K562 (cell line): ENCODE measurements around the gene NENF. TPM values are rescaled to one million over a fixed set of nuclear protein-coding genes. Genes with fewer than 3 reads are reported as not detected.

ENCODE experiments used
- ATAC-seq: fragments of 200-7000 bp; cut with Tn5 transposase; 3 replicates; pipeline ENCODE4 v1.9.1; 2020; ENCODE audit warnings: moderate library complexity
- BruUV-seq: library from RNA; stranded (reverse); fragments of 400-500 nt; replicated peaks from 2 replicates; lab custom pipeline; 2021; lab: Mats Ljungman, UMichigan
- CTCF ChIA-PET: fragments of 300-600 bp; formaldehyde crosslinking; extraction: SDS; loops from one replicate; lab custom pipeline; 2021; ENCODE audit warnings: low intra/inter-chr PET ratio; lab: Yijun Ruan, JAX
- POLR2A ChIA-PET: fragments of 300-600, 350-650 bp; sonication (Branson Sonifier 250); formaldehyde crosslinking; extraction: SDS; loops from one replicate; lab custom pipeline; 2021; ENCODE audit warnings: antibody characterized with exemption, inconsistent platforms; lab: Yijun Ruan, JAX
- DNase-seq, 4 experiments: peaks; one replicate each; pipeline versions ENCODE4 v3.0.0 to v3.0.0-alpha.2; 2011 to 2018; ENCODE audit warnings: low spot score in 3 of 4, mixed read lengths in 3 of 4; ENCODE audit errors: extremely low read depth in 1 of 4
- FAIRE-seq: peaks from 2 replicates; lab custom pipeline; 2011; peaks lifted over from hg19 to GRCh38; lab: Jason Lieb, UNC
- H2AFZ ChIP-seq: 2 replicates; pipeline ENCODE4 v1.6.0; 2011; ENCODE audit warnings: low read depth, low read length, control low read depth, inconsistent platforms
- H3K27ac ChIP-seq: fragments of 200-600 bp; 3 replicates; pipeline ENCODE4 v1.8.0; 2011; ENCODE audit warnings: low read depth, mild to moderate bottlenecking, control low read depth, inconsistent platforms, low read length, moderate library complexity, mixed read lengths; ENCODE audit errors: extremely low read depth
- H3K27me3 ChIP-seq, 2 experiments: fragments of 300-600 bp in 1 of 2; 2 replicates in 1 of 2; 3 replicates in 1 of 2; pipeline versions ENCODE4 v1.6.0 to v1.8.0; 2011; ENCODE audit warnings: inconsistent platforms in 2 of 2, low read length in 2 of 2, mild to moderate bottlenecking in 1 of 2, mixed read lengths in 1 of 2, moderate library complexity in 1 of 2; ENCODE audit not compliant: control insufficient read depth in 2 of 2, insufficient read depth in 2 of 2
- H3K36me3 ChIP-seq: fragments of 300-600 bp; 3 replicates; pipeline ENCODE4 v1.8.0; 2011; ENCODE audit warnings: mild to moderate bottlenecking, low read length, inconsistent platforms; ENCODE audit not compliant: control insufficient read depth, insufficient read depth
- H3K4me1 ChIP-seq, 2 experiments: fragments of 200-600 bp in 1 of 2; replicated peaks in 1 of 2; 2 replicates in 1 of 2; 3 replicates in 1 of 2; pipeline versions ENCODE4 v1.5.1 to v1.8.0; 2011; ENCODE audit warnings: inconsistent platforms in 2 of 2, low read length in 2 of 2, mild to moderate bottlenecking in 1 of 2, mixed read lengths in 1 of 2, moderate library complexity in 1 of 2; ENCODE audit not compliant: control insufficient read depth in 2 of 2, insufficient read depth in 2 of 2
- H3K4me2 ChIP-seq: 2 replicates; pipeline ENCODE4 v1.6.1; 2011; ENCODE audit warnings: low read length, control low read depth, inconsistent platforms, mixed read lengths; ENCODE audit not compliant: insufficient read depth
- H3K4me3 ChIP-seq: fragments of 200-600 bp; sonication (generic), shearing (Covaris generic); 2 replicates; pipeline ENCODE4 v1.5.1; 2016; ENCODE audit warnings: control low read depth, inconsistent platforms
- H3K79me2 ChIP-seq: fragments of 200-600 bp; 3 replicates; pipeline ENCODE4 v1.8.0; 2011; ENCODE audit warnings: low read length, inconsistent platforms; ENCODE audit not compliant: control insufficient read depth, insufficient read depth
- H3K9ac ChIP-seq, 2 experiments: 2 replicates each; pipeline versions ENCODE4 v1.6.0 to v1.6.1; 2011; ENCODE audit warnings: low read depth in 2 of 2, low read length in 2 of 2, control low read depth in 1 of 2, inconsistent platforms in 1 of 2, mild to moderate bottlenecking in 1 of 2, mixed read lengths in 1 of 2; ENCODE audit not compliant: insufficient read depth in 1 of 2
- H3K9me1 ChIP-seq: one replicate; pipeline ENCODE4 v1.6.0; 2011; ENCODE audit warnings: inconsistent platforms, mild to moderate bottlenecking, low read length, moderate library complexity; ENCODE audit not compliant: control insufficient read depth, insufficient read depth
- H3K9me3 ChIP-seq: replicated peaks from 2 replicates; pipeline ENCODE4 v1.5.1; 2011; ENCODE audit warnings: low read depth, low read length, inconsistent platforms; ENCODE audit not compliant: control insufficient read depth, insufficient read depth
- H4K20me1 ChIP-seq: replicated peaks from 2 replicates; pipeline ENCODE4 v1.6.1; 2011; ENCODE audit warnings: low read length, inconsistent platforms, mixed read lengths; ENCODE audit not compliant: control insufficient read depth, insufficient read depth
- CEBPG ChIP-seq, 3 experiments: fragments of 200-800 bp in 1 of 3; sonication (Bioruptor generic) in 1 of 3; sonication (generic) in 1 of 3; formaldehyde crosslinking in 1 of 3; IDR thresholded peaks in 2 of 3; conservative IDR thresholded peaks in 1 of 3; 2 replicates each; pipeline versions ENCODE4 v1.6.1 to v1.8.0; 2016 to 2022; ENCODE audit warnings: missing compliant biosample characterization in 2 of 3, missing genetic modification characterization in 2 of 3, mild to moderate bottlenecking in 1 of 3, missing genetic modification reagents in 1 of 3
- ELF1 ChIP-seq: fragments of 200-800 bp; sonication (Bioruptor generic); IDR thresholded peaks from 2 replicates; pipeline ENCODE4 v1.6.1; 2016; ENCODE audit warnings: missing genetic modification characterization, missing compliant biosample characterization
- FOXO4 ChIP-seq: fragments of 450-650 bp; formaldehyde crosslinking; IDR thresholded peaks from 2 replicates; pipeline ENCODE4 v1.4.0; 2020; ENCODE audit warnings: mild to moderate bottlenecking, moderate library complexity
- GTF2E2 ChIP-seq: fragments of 200-800 bp; sonication (Bioruptor generic); IDR thresholded peaks from 2 replicates; pipeline ENCODE4 v1.6.1; 2016; ENCODE audit warnings: missing genetic modification characterization, missing compliant biosample characterization
- MECOM ChIP-seq: fragments of 250-450 bp; sonication (Bioruptor Pico); IDR thresholded peaks from 2 replicates; pipeline ENCODE4 v1.8.0; 2022; ENCODE audit warnings: inconsistent platforms
- MEF2D ChIP-seq: conservative IDR thresholded peaks from 2 replicates; pipeline ENCODE4 v1.6.1; 2016; ENCODE audit warnings: low read depth, missing genetic modification characterization, missing compliant biosample characterization
- NFIX ChIP-seq: fragments of 250-450 bp; sonication (Bioruptor Pico); IDR thresholded peaks from 2 replicates; pipeline ENCODE4 v1.4.0; 2020; ENCODE audit warnings: low read depth, mild to moderate bottlenecking, moderate library complexity
- NR2C1 ChIP-seq, 2 experiments: fragments of 450-650 bp; IDR thresholded peaks; 2 replicates each; pipeline ENCODE4 v1.6.1; 2017; ENCODE audit warnings: mild to moderate bottlenecking in 2 of 2, antibody characterized with exemption in 1 of 2, inconsistent platforms in 1 of 2, missing compliant biosample characterization in 1 of 2, missing genetic modification characterization in 1 of 2
- UBTF ChIP-seq, 2 experiments: IDR thresholded peaks; 2 replicates each; pipeline ENCODE4 v1.6.1; 2012; ENCODE audit warnings: improper control_type of control experiment in 2 of 2, low read depth in 2 of 2, low read length in 2 of 2, borderline replicate concordance in 1 of 2
- ZNF584 ChIP-seq: fragments of 200-800 bp; sonication (Bioruptor generic); IDR thresholded peaks from 2 replicates; pipeline ENCODE4 v1.6.1; 2016; ENCODE audit warnings: low read depth, mild to moderate bottlenecking, missing genetic modification characterization, missing compliant biosample characterization
- ZNF830 ChIP-seq: fragments of 250-450 bp; sonication (Bioruptor Pico); IDR thresholded peaks from 2 replicates; pipeline ENCODE4 v1.5.0; 2021; ENCODE audit warnings: mild to moderate bottlenecking
- WGBS: fragments of 100-300 bp; shearing (Covaris generic); methylation state at CpG from one replicate; pipeline ENCODE4 v1.1.6; 2016; ENCODE audit warnings: low coverage, mixed read lengths; ENCODE audit not compliant: insufficient coverage; ENCODE audit errors: missing lambda C conversion rate; 5-methylcytosine and 5-hydroxymethylcytosine counted together
- in situ Hi-C: fragments of 300-500 bp; cut with MboI; formaldehyde crosslinking; loops from 4 replicates; pipeline ENCODE4 v1.15.0; 2018; ENCODE audit warnings: inconsistent platforms, mixed read lengths
- intact Hi-C: fragments of 100-400 bp; cut with micrococcal nuclease; formaldehyde crosslinking; loops from 2 replicates; pipeline ENCODE4 v1.14.2; 2022
- polyA plus RNA-seq, 8 experiments: library from polyadenylated mRNA; depleted of rRNA in 4 of 8; stranded (reverse) in 5 of 8; unstranded in 3 of 8; fragments of >200 nt; fragmentation: Nextera tagmentation in 2 of 8; fragmentation: Illumina TruSeq in 1 of 8; extraction: Ambion mirVana in 2 of 8; extraction: Trizol in 1 of 8; gene quantifications; 2 replicates each; pipeline versions ENCODE4 v1.2.1 to v1.2.3, GENCODE V29; 2011 to 2014; ENCODE audit warnings: inconsistent platforms in 1 of 8, missing spikeins in 1 of 8
- total RNA-seq, 7 experiments: library from RNA; depleted of rRNA in 6 of 7; stranded (reverse); fragments of >200 nt in 6 of 7; fragmentation: Illumina TruSeq in 2 of 7; extraction: Trizol in 2 of 7; gene quantifications; 2 replicates each; pipeline versions ENCODE4 v1.2.1 to v1.2.3, GENCODE V29; 2011 to 2021; ENCODE audit warnings: low replicate concordance in 1 of 7

The NENF gene
- total and polyA plus RNA-seq, 9 of the 15 experiments (the other 6 are each of a cell fraction or from before 2014, with no cell fraction given), result 6.1 to 100 (median 72.8) TPM

- intact Hi-C loops, result loop anchor here (5.0 kb wide), 1 partner anchor 72 kb away; no protein-coding TSS in a partner anchor
- Histone ChIP-seq H3K4me2 (peak overlapping the region; percentile 15; the same call in 1 of the 2 replicates), H3K4me1 (peaks cover 7 to 17% of the 10 kb centered on the region in 2 experiments), H2AFZ (no peak overlapping the region), H3K9me1 (no peaks in the 10 kb centered on the region), H3K9ac (peak overlapping the region in 1 of 2 experiments; percentile 72; a peak in 1 of 4 replicates), H3K36me3 (no peaks in the 10 kb centered on the region), H3K27me3 (peaks cover 13 to 37% of the 10 kb centered on the region in 2 experiments; a peak in 4 of 5 replicates), H4K20me1 (no peaks in the 10 kb centered on the region), H3K79me2 (no peaks in the 10 kb centered on the region), H3K4me3 (no peak overlapping the region), H3K9me3 (no peaks in the 10 kb centered on the region), H3K27ac (no peak overlapping the region)
- CTCF ChIA-PET, result no interaction called here
- peak; percentile 44 for ATAC-seq
- no peak for DNase-seq
- 21% methylated on average over 4 of the region's 4 CpGs for WGBS
- POLR2A ChIA-PET, result interaction anchor here (0.6 to 1.1 kb wide), 5 partner anchors 8 to 126 kb away, joined by 3 to 4 read pairs (median 4); no protein-coding TSS in a partner anchor
- in situ Hi-C loops, result no loop called here
- FAIRE-seq, result no peak
- BruUV-seq, result no TSS peak
- TF ChIP-seq MEF2D (tag) (0 out of 2 replicates have a peak, but pooled peaks have one; percentile 29), NFIX (no peak), GTF2E2 (tag) (no peak), UBTF (IDR thresholded peaks at IDR 0.05; ENCODE audit: borderline replicate concordance in 1 of 2, low read depth in 2 of 2, low read length in 2 of 2) (0 out of 4 replicates have a peak, but pooled peaks of 1 of the 2 experiments have one; percentile 3), ZNF584 (CRISPR knock-in tag) (0 out of 2 replicates have a peak, but pooled peaks have one; percentile 21), MECOM (no peak), FOXO4 (no peak), ZNF830 (0 out of 2 replicates have a peak, but pooled peaks have one; percentile 43), ELF1 (tag) (peak; percentile 8; the same call in 1 of the 2 replicates), NR2C1 (IDR thresholded peaks at IDR 0.05) (0 out of 2 replicates have a peak, but pooled peaks have one; percentile 4), NR2C1 (tag; IDR thresholded peaks at IDR 0.05) (no peak), CEBPG (CRISPR knock-in tag; IDR thresholded peaks at IDR 0.05) (no peak; the same call in none of the 2 replicates), CEBPG (tag; conservative IDR thresholded peaks at IDR 0.05 in 1 of 2, IDR thresholded peaks at IDR 0.05 in 1 of 2) (peak in 1 of 2 experiments; percentile 80; a peak in 2 of 4 replicates)
Observed at GRCh38 chr1:212485571-212485912, 52.8 kb downstream of the NENF start.
